H1 (cell line): ENCODE measurements around the gene FLNC. TPM values are rescaled to one million over a fixed set of nuclear protein-coding genes. Genes with fewer than 3 reads are reported as not detected.

ENCODE experiments used
- CTCF ChIA-PET: fragments of 300-600 bp; sonication (Branson Sonifier 250); formaldehyde crosslinking; loops from one replicate; lab custom pipeline; 2021; ENCODE audit not compliant: partially characterized antibody; lab: Charles Lee
- POLR2A ChIA-PET: fragments of 300-600 bp; sonication (Branson Sonifier 250); formaldehyde crosslinking; loops from one replicate; lab custom pipeline; 2021; ENCODE audit warnings: inconsistent platforms; ENCODE audit not compliant: partially characterized antibody; lab: Charles Lee
- DNase-seq, 2 experiments: peaks; one replicate each; pipeline versions ENCODE4 v3.0.0 to v3.0.0-alpha.2; 2010 to 2022; ENCODE audit warnings: low spot score in 2 of 2, low read depth in 1 of 2, mixed read lengths in 1 of 2
- FAIRE-seq: peaks from 2 replicates; lab custom pipeline; 2011; peaks lifted over from hg19 to GRCh38; lab: Jason Lieb, UNC
- H2AFZ ChIP-seq: 2 replicates; pipeline ENCODE4 v1.8.1; 2012; ENCODE audit warnings: low read length, inconsistent platforms
- H2AK5ac ChIP-seq: 2 replicates; pipeline ENCODE4 v1.6.1; 2013; ENCODE audit warnings: low read depth, low read length
- H2BK120ac ChIP-seq: replicated peaks from 2 replicates; pipeline ENCODE3; 2013; ENCODE audit warnings: low read depth, low read length, inconsistent platforms
- H2BK12ac ChIP-seq: 2 replicates; pipeline ENCODE4 v1.6.1; 2013; ENCODE audit warnings: low read depth, low read length
- H2BK15ac ChIP-seq: 2 replicates; pipeline ENCODE4 v1.6.1; 2013; ENCODE audit warnings: low read length
- H2BK20ac ChIP-seq: 2 replicates; pipeline ENCODE4 v1.6.1; 2013; ENCODE audit warnings: low read length
- H2BK5ac ChIP-seq: 2 replicates; pipeline ENCODE4 v1.6.1; 2013; ENCODE audit warnings: low read depth, low read length
- H3K14ac ChIP-seq: 2 replicates; pipeline ENCODE4 v1.6.1; 2013; ENCODE audit warnings: inconsistent platforms; ENCODE audit not compliant: insufficient read length
- H3K18ac ChIP-seq: 2 replicates; pipeline ENCODE4 v1.6.1; 2013; ENCODE audit warnings: low read length; ENCODE audit errors: extremely low read depth
- H3K23ac ChIP-seq: 2 replicates; pipeline ENCODE4 v1.6.1; 2013; ENCODE audit warnings: inconsistent platforms; ENCODE audit not compliant: insufficient read length
- H3K23me2 ChIP-seq: 2 replicates; pipeline ENCODE4 v1.6.1; 2013; ENCODE audit warnings: low read depth, low read length
- H3K27ac ChIP-seq: 2 replicates; pipeline ENCODE4 v1.6.1; 2011; ENCODE audit warnings: low read depth, low read length, inconsistent platforms
- H3K27me3 ChIP-seq, 4 experiments: replicated peaks in 1 of 4; 1 replicate in 1 of 4; 2 replicates in 3 of 4; pipeline versions ENCODE4 v1.6.1 to v1.8.1; 2011 to 2013; ENCODE audit warnings: low read length in 3 of 4, mild to moderate bottlenecking in 3 of 4, inconsistent platforms in 2 of 4, mixed read lengths in 2 of 4, moderate library complexity in 1 of 4; ENCODE audit not compliant: control insufficient read depth in 3 of 4, insufficient read depth in 3 of 4; ENCODE audit errors: extremely low read depth in 1 of 4
- H3K36me3 ChIP-seq, 4 experiments: 2 replicates each; pipeline versions ENCODE4 v1.6.1 to v1.8.1; 2011 to 2013; ENCODE audit warnings: mild to moderate bottlenecking in 4 of 4, low read length in 3 of 4, moderate library complexity in 2 of 4, control low read depth in 1 of 4, inconsistent platforms in 1 of 4; ENCODE audit not compliant: insufficient read depth in 4 of 4, control insufficient read depth in 2 of 4
- H3K4ac ChIP-seq: replicated peaks from 2 replicates; pipeline ENCODE3; 2013; ENCODE audit warnings: low read length, low read depth, mixed read lengths, inconsistent platforms; ENCODE audit not compliant: insufficient read length
- H3K4me1 ChIP-seq, 4 experiments: replicated peaks in 1 of 4; 1 replicate in 1 of 4; 2 replicates in 3 of 4; pipeline versions ENCODE4 v1.6.1 to v1.8.1; 2011 to 2013; ENCODE audit warnings: low read length in 3 of 4, inconsistent platforms in 2 of 4, mixed read lengths in 1 of 4; ENCODE audit not compliant: insufficient read depth in 4 of 4, control insufficient read depth in 3 of 4
- H3K4me2 ChIP-seq, 2 experiments: 2 replicates each; pipeline versions ENCODE4 v1.6.1 to v1.8.1; 2011 to 2013; ENCODE audit warnings: low read depth in 2 of 2, low read length in 2 of 2, control low read depth in 1 of 2, inconsistent platforms in 1 of 2, mild to moderate bottlenecking in 1 of 2; ENCODE audit not compliant: insufficient read depth in 1 of 2
- H3K4me3 ChIP-seq, 4 experiments: fragments of 200-600, 300-600 bp in 1 of 4; sonication (generic), shearing (Covaris generic), sonication (Bioruptor Twin) in 1 of 4; 2 replicates each; pipeline versions ENCODE4 v1.5.1 to v1.8.1; 2011 to 2016; ENCODE audit warnings: low read length in 4 of 4, low read depth in 3 of 4, control low read depth in 2 of 4, inconsistent platforms in 2 of 4, mild to moderate bottlenecking in 2 of 4, mixed read lengths in 1 of 4, moderate library complexity in 1 of 4; ENCODE audit not compliant: insufficient read depth in 2 of 4; ENCODE audit errors: extremely low read depth in 1 of 4
- H3K56ac ChIP-seq: replicated peaks from 2 replicates; pipeline ENCODE3; 2013; ENCODE audit warnings: low read depth, mild to moderate bottlenecking, mixed read lengths, low read length, inconsistent platforms; ENCODE audit not compliant: insufficient read length
- H3K79me1 ChIP-seq: 2 replicates; pipeline ENCODE4 v1.6.1; 2013; ENCODE audit warnings: low read depth, low read length, control low read depth
- H3K79me2 ChIP-seq, 2 experiments: 2 replicates each; pipeline versions ENCODE4 v1.6.1 to v1.8.1; 2012 to 2013; ENCODE audit warnings: low read length in 2 of 2, mild to moderate bottlenecking in 2 of 2, inconsistent platforms in 1 of 2; ENCODE audit not compliant: insufficient read depth in 2 of 2, control insufficient read depth in 1 of 2
- H3K9ac ChIP-seq, 4 experiments: replicated peaks in 1 of 4; 1 replicate in 1 of 4; 2 replicates in 3 of 4; pipeline versions ENCODE4 v1.6.1 to v1.8.1; 2011 to 2013; ENCODE audit warnings: low read depth in 3 of 4, low read length in 3 of 4, control low read depth in 2 of 4, mild to moderate bottlenecking in 2 of 4, moderate library complexity in 2 of 4, inconsistent platforms in 1 of 4; ENCODE audit errors: extremely low read depth in 1 of 4
- H3K9me3 ChIP-seq, 2 experiments: 2 replicates each; pipeline versions ENCODE4 v1.6.1 to v1.8.1; 2012 to 2013; ENCODE audit warnings: mild to moderate bottlenecking in 2 of 2, moderate library complexity in 2 of 2, control low read depth in 1 of 2, inconsistent platforms in 1 of 2, low read depth in 1 of 2, low read length in 1 of 2, mixed read lengths in 1 of 2; ENCODE audit not compliant: insufficient read depth in 2 of 2
- H4K20me1 ChIP-seq, 2 experiments: replicated peaks in 1 of 2; 2 replicates each; pipeline versions ENCODE3 to v1.8.1; 2011 to 2013; ENCODE audit warnings: inconsistent platforms in 2 of 2, low read length in 2 of 2, mild to moderate bottlenecking in 1 of 2; ENCODE audit not compliant: insufficient read depth in 2 of 2, control insufficient read depth in 1 of 2
- H4K5ac ChIP-seq: 2 replicates; pipeline ENCODE4 v1.6.1; 2013; ENCODE audit warnings: low read length, low read depth, mixed read lengths, inconsistent platforms; ENCODE audit not compliant: insufficient read length
- H4K8ac ChIP-seq: 2 replicates; pipeline ENCODE4 v1.8.0; 2013; ENCODE audit warnings: mild to moderate bottlenecking, moderate library complexity, low read length, inconsistent platforms; ENCODE audit not compliant: insufficient read depth; ENCODE audit errors: extremely low read depth
- H4K91ac ChIP-seq: replicated peaks from 2 replicates; pipeline ENCODE3; 2013; ENCODE audit warnings: low read length, mixed read lengths, inconsistent platforms; ENCODE audit not compliant: insufficient read length
- ASH2L ChIP-seq: fragments of 200-600, 300-600 bp; sonication (generic); IDR thresholded peaks from one replicate; pipeline ENCODE4 v1.7.1; 2017; ENCODE audit warnings: low read length
- ATF2 ChIP-seq: IDR thresholded peaks from 2 replicates; pipeline ENCODE4 v1.6.1; 2012; ENCODE audit warnings: low read length, inconsistent platforms
- CBX8 ChIP-seq: fragments of 300-800, 300-1000 bp; sonication (generic); IDR thresholded peaks from 2 replicates; pipeline ENCODE4 v1.7.1; 2016; ENCODE audit warnings: low read depth, low read length, borderline replicate concordance
- EP300 ChIP-seq, 2 experiments: IDR thresholded peaks; 1 replicate in 1 of 2; 2 replicates in 1 of 2; pipeline ENCODE4 v1.6.1; 2011 to 2012; ENCODE audit warnings: low read depth in 2 of 2, low read length in 2 of 2, mild to moderate bottlenecking in 2 of 2, borderline replicate concordance in 1 of 2, inconsistent platforms in 1 of 2, moderate library complexity in 1 of 2
- FOSL1 ChIP-seq: IDR thresholded peaks from 2 replicates; pipeline ENCODE4 v1.6.1; 2011; ENCODE audit warnings: mild to moderate bottlenecking, low read depth, low read length, moderate library complexity; ENCODE audit not compliant: insufficient read depth
- KDM5A ChIP-seq: fragments of 200-600 bp; IDR thresholded peaks from 2 replicates; pipeline ENCODE4 v1.7.1; 2012; ENCODE audit warnings: mild to moderate bottlenecking, low read length, inconsistent platforms, mixed read lengths
- MAX ChIP-seq: IDR thresholded peaks from 2 replicates; pipeline ENCODE4 v1.6.1; 2012; ENCODE audit warnings: inconsistent platforms
- POU5F1 ChIP-seq: IDR thresholded peaks from 2 replicates; pipeline ENCODE4 v1.6.1; 2011; ENCODE audit warnings: low read depth, mild to moderate bottlenecking, low read length, moderate library complexity
- SIX5 ChIP-seq: IDR thresholded peaks from 2 replicates; pipeline ENCODE4 v1.6.1; 2011; ENCODE audit warnings: mild to moderate bottlenecking, low read depth, low read length
- SP1 ChIP-seq: IDR thresholded peaks from 2 replicates; pipeline ENCODE4 v1.6.1; 2011; ENCODE audit warnings: low read depth, low read length
- TCF12 ChIP-seq: IDR thresholded peaks from 2 replicates; pipeline ENCODE4 v1.6.1; 2011; ENCODE audit warnings: low read depth, mild to moderate bottlenecking, low read length
- TEAD4 ChIP-seq: IDR thresholded peaks from 2 replicates; pipeline ENCODE4 v1.6.1; 2012; ENCODE audit warnings: low read depth, low read length, inconsistent platforms, mixed read lengths
- WGBS, 2 experiments: shearing (Covaris generic) in 1 of 2; methylation state at CpG; one replicate each; pipeline versions ENCODE4 v1.1.6 to v1.1.7; 2013 to 2015; ENCODE audit warnings: low lambda C conversion rate in 2 of 2, mixed read lengths in 2 of 2, inconsistent platforms in 1 of 2, low coverage in 1 of 2, missing lambda C conversion rate in 1 of 2; ENCODE audit not compliant: insufficient replicate concordance in 2 of 2, insufficient coverage in 1 of 2, insufficient read length in 1 of 2; ENCODE audit errors: extremely low coverage in 1 of 2, missing lambda C conversion rate in 1 of 2; 5-methylcytosine and 5-hydroxymethylcytosine counted together
- polyA plus RNA-seq, 7 experiments: library from polyadenylated mRNA; depleted of rRNA in 3 of 7; stranded (reverse) in 5 of 7; unstranded in 2 of 7; fragments of >200 nt in 5 of 7; fragments of 200-250 nt in 2 of 7; gene quantifications; 1 replicate in 5 of 7; 2 replicates in 1 of 7; 4 replicates in 1 of 7; pipeline versions ENCODE4 v1.2.1 to v1.2.3, GENCODE V29; 2011 to 2013; ENCODE audit warnings: missing spikeins in 2 of 7, mixed read lengths in 2 of 7
- total RNA-seq: library from RNA; stranded (reverse); fragmentation: NEBNext Ultra II Directional; extraction: Animal tissue kit (Norgen Biotek cat#: 25700); gene quantifications from 2 replicates; pipeline ENCODE4 v1.2.1, GENCODE V29; 2021

The FLNC gene
- total and polyA plus RNA-seq, 2 of the 8 experiments (the other 6 are each of a cell fraction or from before 2014, with no cell fraction given), result 1.9 to 10.7 TPM

GRCh38 chr7:128835231-128835751, 5.1 kb downstream of the FLNC start:
- H3K79me2 ChIP-seq, result no peaks in the 10 kb centered on the region
- H3K56ac ChIP-seq, result no peak overlapping the region
- peak overlapping the region; percentile 61 for H2BK15ac ChIP-seq
- DNase-seq, result no peak
- H4K5ac ChIP-seq, result no peak overlapping the region
- H2BK5ac ChIP-seq, result no peak overlapping the region; the same call in 1 of the 2 replicates
- CTCF ChIA-PET, result interaction anchor here (0.6 to 7.6 kb wide), 16 partner anchors 9 to 360 kb away, joined by 3 to 71 read pairs (median 4); partner anchors contain the start of genes ATP6V1F and KCP
- no peak overlapping the region for H3K4me3 ChIP-seq
- no peak overlapping the region for H4K91ac ChIP-seq
- H3K4me1 ChIP-seq, result peaks cover 0 to 34% (median 23%) of the 10 kb centered on the region in 4 experiments; a peak in 6 of 7 replicates
- WGBS, 2 experiments, result 93% methylated on average over 16 of the region's 16 CpGs; no CpG with 5 or more reads in 1 of the 2 experiments
- H3K27ac ChIP-seq, result no peak overlapping the region
- H3K4ac ChIP-seq, result no peak overlapping the region
- H2BK120ac ChIP-seq, result no peak overlapping the region
- no peak for FAIRE-seq
- peaks cover 23% of the 10 kb centered on the region for H3K23me2 ChIP-seq
- no peak overlapping the region for H2BK12ac ChIP-seq
- no peak overlapping the region for H3K9ac ChIP-seq
- H3K4me2 ChIP-seq, result no peak overlapping the region
- H3K18ac ChIP-seq, result no peak overlapping the region
- POLR2A ChIA-PET, result interaction anchor here (1.0 to 5.7 kb wide), 5 partner anchors 17 to 112 kb away, joined by 3 to 31 read pairs (median 4); no protein-coding TSS in a partner anchor
- no peaks in the 10 kb centered on the region for H4K20me1 ChIP-seq
- H3K79me1 ChIP-seq, result no peaks in the 10 kb centered on the region
- no peak overlapping the region for H2BK20ac ChIP-seq
- no peak overlapping the region for H3K23ac ChIP-seq
- H3K27me3 ChIP-seq, result peaks cover 5 to 16% (median 16%) of the 10 kb centered on the region in 4 experiments; a peak in 6 of 7 replicates
- H3K36me3 ChIP-seq, result no peaks in the 10 kb centered on the region
- H3K9me3 ChIP-seq, result no peaks in the 10 kb centered on the region
- no peak overlapping the region for H4K8ac ChIP-seq
- no peak overlapping the region for H3K14ac ChIP-seq
- H2AFZ ChIP-seq, result no peak overlapping the region
- H2AK5ac ChIP-seq, result no peak overlapping the region
- TF ChIP-seq MAX (no peak), SIX5 (no peak), ATF2 (no peak), CBX8 (no peak), TEAD4 (no peak), FOSL1 (no peak), KDM5A (no peak), POU5F1 (no peak), EP300 (IDR thresholded peaks at IDR 0.05; ENCODE audit: borderline replicate concordance in 1 of 2, low read depth in 2 of 2, low read length in 2 of 2) (no peak), SP1 (no peak), TCF12 (no peak), ASH2L (no peak)
